IPS-15b (cell line): ENCODE data around the gene NPTX1.

ENCODE experiments used
- H3K27me3 ChIP-seq: one replicate; pipeline ENCODE4 v1.6.1; 2013; ENCODE audit warnings: low read length; ENCODE audit not compliant: control insufficient read depth, insufficient read depth
- H3K36me3 ChIP-seq: one replicate; pipeline ENCODE4 v1.6.1; 2013; ENCODE audit warnings: low read length; ENCODE audit not compliant: control insufficient read depth, insufficient read depth
- H3K4me1 ChIP-seq: one replicate; pipeline ENCODE4 v1.6.1; 2013; ENCODE audit warnings: mild to moderate bottlenecking, low read length; ENCODE audit not compliant: control insufficient read depth, insufficient read depth
- H3K4me3 ChIP-seq: one replicate; pipeline ENCODE4 v1.5.1; 2013; ENCODE audit warnings: low read depth, low read length
- H3K9ac ChIP-seq: one replicate; pipeline ENCODE4 v1.6.1; 2013; ENCODE audit warnings: low read depth, mild to moderate bottlenecking, low read length
- H3K9me3 ChIP-seq: one replicate; pipeline ENCODE4 v1.6.1; 2013; ENCODE audit warnings: mild to moderate bottlenecking, low read length; ENCODE audit not compliant: control insufficient read depth, insufficient read depth

Gene NPTX1

GRCh38 chr17:80475910-80476876, at the start of gene NPTX1:
TSS of gene NPTX1 (minus strand) at chr17:80476607. CDS start at chr17:80476446, 161 bp downstream.
- Histone ChIP-seq H3K9me3 (no peaks in the 10 kb centered on the region), H3K4me1 (peaks cover 4% of the 10 kb centered on the region), H3K27me3 (peaks cover 92% of the 10 kb centered on the region), H3K4me3 (peak within 1 kb of the TSS; percentile 39), H3K36me3 (no peaks in the 10 kb centered on the region), H3K9ac (no peak within 1 kb of the TSS)

GRCh38 chr17:80523956-80524712, 47.7 kb upstream of the NPTX1 start:
- Histone ChIP-seq H3K36me3 (no peaks in the 10 kb centered on the region), H3K27me3 (peaks cover 10% of the 10 kb centered on the region), H3K9me3 (no peaks in the 10 kb centered on the region), H3K4me3 (no peak overlapping the region), H3K4me1 (peaks cover 2% of the 10 kb centered on the region), H3K9ac (no peak overlapping the region)

GRCh38 chr17:80523054-80523744, 46.8 kb upstream of the NPTX1 start:
- no peak overlapping the region for H3K4me3 ChIP-seq
- peaks cover 10% of the 10 kb centered on the region for H3K27me3 ChIP-seq

GRCh38 chr17:80520810-80521455, 44.5 kb upstream of the NPTX1 start:
- Histone ChIP-seq H3K36me3 (no peaks in the 10 kb centered on the region), H3K27me3 (peaks cover 5% of the 10 kb centered on the region), H3K9ac (no peak overlapping the region), H3K4me3 (no peak overlapping the region), H3K9me3 (no peaks in the 10 kb centered on the region), H3K4me1 (no peaks in the 10 kb centered on the region)

More at GRCh38 chr17:80523054-80523744, 46.8 kb upstream of the NPTX1 start:
- Histone ChIP-seq H3K36me3 (no peaks in the 10 kb centered on the region), H3K4me1 (peaks cover 2% of the 10 kb centered on the region), H3K9ac (no peak overlapping the region), H3K9me3 (no peaks in the 10 kb centered on the region)

GRCh38 chr17:80519091-80519781, 42.8 kb upstream of the NPTX1 start:
- Histone ChIP-seq H3K9me3 (no peaks in the 10 kb centered on the region), H3K9ac (no peak overlapping the region), H3K27me3 (peaks cover 3% of the 10 kb centered on the region), H3K4me3 (no peak overlapping the region), H3K4me1 (no peaks in the 10 kb centered on the region), H3K36me3 (no peaks in the 10 kb centered on the region)

- Histone ChIP-seq H3K27me3 (peaks cover 3% of the 10 kb centered on the region), H3K9ac (no peak overlapping the region), H3K4me3 (no peak overlapping the region), H3K9me3 (no peaks in the 10 kb centered on the region), H3K36me3 (no peaks in the 10 kb centered on the region), H3K4me1 (no peaks in the 10 kb centered on the region)
These were observed 42.0 kb upstream of the NPTX1 start for GRCh38 chr17:80518392-80518791.

- no peaks in the 10 kb centered on the region for H3K36me3 ChIP-seq
- peaks cover 3% of the 10 kb centered on the region for H3K27me3 ChIP-seq
- H3K4me3 ChIP-seq = no peak overlapping the region
- no peaks in the 10 kb centered on the region for H3K9me3 ChIP-seq
- H3K4me1 ChIP-seq = no peaks in the 10 kb centered on the region
- H3K9ac ChIP-seq = no peak overlapping the region
These were observed 41.2 kb upstream of the NPTX1 start for GRCh38 chr17:80517641-80518040.

GRCh38 chr17:80516171-80516932, 39.9 kb upstream of the NPTX1 start:
- no peaks in the 10 kb centered on the region for H3K4me1 ChIP-seq
- H3K9me3 ChIP-seq = no peaks in the 10 kb centered on the region
- no peak overlapping the region for H3K9ac ChIP-seq
- H3K27me3 ChIP-seq = peaks cover 3% of the 10 kb centered on the region
- H3K4me3 ChIP-seq = no peak overlapping the region
- H3K36me3 ChIP-seq = no peaks in the 10 kb centered on the region

GRCh38 chr17:80513892-80514291, 37.5 kb upstream of the NPTX1 start:
- Histone ChIP-seq H3K9ac (no peak overlapping the region), H3K36me3 (no peaks in the 10 kb centered on the region), H3K27me3 (peaks cover under 1% of the 10 kb centered on the region), H3K9me3 (no peaks in the 10 kb centered on the region), H3K4me1 (no peaks in the 10 kb centered on the region), H3K4me3 (no peak overlapping the region)

- Histone ChIP-seq H3K4me1 (no peaks in the 10 kb centered on the region), H3K27me3 (peaks cover 3% of the 10 kb centered on the region), H3K9me3 (no peaks in the 10 kb centered on the region), H3K4me3 (no peak overlapping the region), H3K9ac (no peak overlapping the region), H3K36me3 (no peaks in the 10 kb centered on the region)
These were observed 36.8 kb upstream of the NPTX1 start for GRCh38 chr17:80513201-80513600.
